ENCODE data around the gene UBAC2. TPM values are rescaled to one million over a fixed set of nuclear protein-coding genes. Genes with fewer than 3 reads are reported as not detected.

UBAC2 gene
- total and polyA plus RNA-seq, 2 of the 4 experiments (the other 2 are of a cell fraction), result 20.8 to 36.3 TPM

DNA sequence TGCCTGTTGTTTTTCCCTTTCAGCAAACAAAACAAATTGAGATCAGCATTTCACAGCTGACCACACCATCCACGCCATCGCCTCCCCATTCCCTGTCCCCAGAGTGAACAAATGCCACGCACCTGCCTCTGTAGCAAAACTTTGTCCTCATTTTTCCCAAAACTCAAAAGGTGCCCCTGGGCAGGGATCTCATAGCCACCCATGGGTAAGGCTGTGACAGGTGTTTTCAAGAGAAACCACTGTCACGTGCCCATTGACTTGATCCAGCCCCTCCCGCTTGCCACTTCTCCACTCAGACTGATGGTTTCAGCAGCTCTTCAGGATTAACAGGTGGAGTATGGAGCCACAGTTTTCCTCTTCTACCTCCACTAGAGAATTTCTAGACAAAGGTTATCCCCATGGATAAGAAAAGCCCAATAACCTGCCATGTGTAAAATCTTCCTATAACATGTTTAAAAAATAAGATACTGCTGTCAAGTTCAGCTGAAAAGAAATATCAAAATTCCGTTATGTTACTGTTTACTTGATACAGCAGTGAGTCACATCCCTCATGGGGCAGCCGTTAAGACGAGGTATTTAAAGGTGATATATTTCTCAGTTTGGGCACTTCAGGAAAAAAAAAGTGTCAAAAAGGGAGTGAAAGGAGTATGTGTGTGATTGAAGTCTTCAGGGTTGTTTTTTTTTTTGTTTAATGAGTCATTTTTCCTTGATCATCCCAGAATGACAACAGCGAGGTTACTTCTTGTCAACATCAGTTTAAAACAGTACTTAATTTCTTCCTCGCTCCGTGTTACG, 170.0 kb downstream of the UBAC2 start:
- dilution Hi-C loops (cut with HindIII; ENCODE audit: low sequenced_read_pairs, unreplicated experiment), result no loop called here
- intact Hi-C loops (cut with micrococcal nuclease), result no loop called here

More for the DNA sequence above, 170.0 kb downstream of the UBAC2 start:
- ATAC-seq (ENCODE audit: low read depth) (no peak), DNase-seq (no peak)
- in situ Hi-C loops (cut with MboI; ENCODE audit: low sequenced_read_pairs), result no loop called here
- no peak overlapping the region for H4K8ac ChIP-seq (ENCODE audit: low read depth in 2 of 2, low read length in 2 of 2)
- no peak overlapping the region for H3K4me2 ChIP-seq (ENCODE audit: low read depth, low read length)
- no peak overlapping the region for H3K4me3 ChIP-seq (ENCODE audit: insufficient read depth, low read depth, low read length)
- H3K9ac ChIP-seq (ENCODE audit: low read depth, low read length), result no peak overlapping the region
- H3K14ac ChIP-seq (replicated peaks; ENCODE audit: low read depth, low read length), result no peak overlapping the region
- H2BK5ac ChIP-seq (ENCODE audit: low read depth, low read length, poor library complexity, severe bottlenecking), result no peak overlapping the region
- H3K4me1 ChIP-seq (ENCODE audit: control insufficient read depth, insufficient read depth, low read length), result no peaks in the 10 kb centered on the region
- no peak overlapping the region for H3K23ac ChIP-seq (ENCODE audit: low read depth, low read length)
- H4K5ac ChIP-seq (ENCODE audit: low read depth, low read length), result no peak overlapping the region
- TF ChIP-seq CHD1 (IDR thresholded peaks at IDR 0.05; ENCODE audit: low read depth, low read length) (no peak), CEBPB (IDR thresholded peaks at IDR 0.05; ENCODE audit: low read depth, low read length) (no peak), RCOR1 (IDR thresholded peaks at IDR 0.05; ENCODE audit: insufficient replicate concordance, low read length) (no peak), MXI1 (IDR thresholded peaks at IDR 0.05; ENCODE audit: borderline replicate concordance, low read depth, low read length) (no peak), MAFK (IDR thresholded peaks at IDR 0.05; ENCODE audit: low read depth, low read length) (no peak), SMC3 (IDR thresholded peaks at IDR 0.05; ENCODE audit: low read depth, low read length) (no peak), BHLHE40 (IDR thresholded peaks at IDR 0.05; ENCODE audit: low read depth, low read length) (no peak), RFX5 (IDR thresholded peaks at IDR 0.05; ENCODE audit: low read depth, low read length) (no peak), FOS (IDR thresholded peaks at IDR 0.05; ENCODE audit: low read depth, low read length) (no peak), MAZ (IDR thresholded peaks at IDR 0.05; ENCODE audit: borderline replicate concordance, low read depth, low read length) (no peak), RAD21 (IDR thresholded peaks at IDR 0.05; ENCODE audit: low read length) (no peak), POLR2A (IDR thresholded peaks at IDR 0.05; ENCODE audit: low read depth, low read length) (no peak), NFE2L2 (IDR thresholded peaks at IDR 0.05; ENCODE audit: low read depth, low read length) (no peak)
- TF ChIP-seq, protein P1, sequence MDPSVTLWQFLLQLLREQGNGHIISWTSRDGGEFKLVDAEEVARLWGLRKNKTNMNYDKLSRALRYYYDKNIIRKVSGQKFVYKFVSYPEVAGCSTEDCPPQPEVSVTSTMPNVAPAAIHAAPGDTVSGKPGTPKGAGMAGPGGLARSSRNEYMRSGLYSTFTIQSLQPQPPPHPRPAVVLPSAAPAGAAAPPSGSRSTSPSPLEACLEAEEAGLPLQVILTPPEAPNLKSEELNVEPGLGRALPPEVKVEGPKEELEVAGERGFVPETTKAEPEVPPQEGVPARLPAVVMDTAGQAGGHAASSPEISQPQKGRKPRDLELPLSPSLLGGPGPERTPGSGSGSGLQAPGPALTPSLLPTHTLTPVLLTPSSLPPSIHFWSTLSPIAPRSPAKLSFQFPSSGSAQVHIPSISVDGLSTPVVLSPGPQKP (IDR thresholded peaks at IDR 0.05; ENCODE audit: borderline replicate concordance, low read depth, low read length), result no peak
- TF ChIP-seq, protein P2, sequence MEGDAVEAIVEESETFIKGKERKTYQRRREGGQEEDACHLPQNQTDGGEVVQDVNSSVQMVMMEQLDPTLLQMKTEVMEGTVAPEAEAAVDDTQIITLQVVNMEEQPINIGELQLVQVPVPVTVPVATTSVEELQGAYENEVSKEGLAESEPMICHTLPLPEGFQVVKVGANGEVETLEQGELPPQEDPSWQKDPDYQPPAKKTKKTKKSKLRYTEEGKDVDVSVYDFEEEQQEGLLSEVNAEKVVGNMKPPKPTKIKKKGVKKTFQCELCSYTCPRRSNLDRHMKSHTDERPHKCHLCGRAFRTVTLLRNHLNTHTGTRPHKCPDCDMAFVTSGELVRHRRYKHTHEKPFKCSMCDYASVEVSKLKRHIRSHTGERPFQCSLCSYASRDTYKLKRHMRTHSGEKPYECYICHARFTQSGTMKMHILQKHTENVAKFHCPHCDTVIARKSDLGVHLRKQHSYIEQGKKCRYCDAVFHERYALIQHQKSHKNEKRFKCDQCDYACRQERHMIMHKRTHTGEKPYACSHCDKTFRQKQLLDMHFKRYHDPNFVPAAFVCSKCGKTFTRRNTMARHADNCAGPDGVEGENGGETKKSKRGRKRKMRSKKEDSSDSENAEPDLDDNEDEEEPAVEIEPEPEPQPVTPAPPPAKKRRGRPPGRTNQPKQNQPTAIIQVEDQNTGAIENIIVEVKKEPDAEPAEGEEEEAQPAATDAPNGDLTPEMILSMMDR (conservative IDR thresholded peaks at IDR 0.05; ENCODE audit: low read depth, low read length), result no peak
- TF ChIP-seq, protein P3, sequence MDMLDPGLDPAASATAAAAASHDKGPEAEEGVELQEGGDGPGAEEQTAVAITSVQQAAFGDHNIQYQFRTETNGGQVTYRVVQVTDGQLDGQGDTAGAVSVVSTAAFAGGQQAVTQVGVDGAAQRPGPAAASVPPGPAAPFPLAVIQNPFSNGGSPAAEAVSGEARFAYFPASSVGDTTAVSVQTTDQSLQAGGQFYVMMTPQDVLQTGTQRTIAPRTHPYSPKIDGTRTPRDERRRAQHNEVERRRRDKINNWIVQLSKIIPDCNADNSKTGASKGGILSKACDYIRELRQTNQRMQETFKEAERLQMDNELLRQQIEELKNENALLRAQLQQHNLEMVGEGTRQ (IDR thresholded peaks at IDR 0.05; ENCODE audit: low read depth, low read length), result no peak
- no peaks in the 10 kb centered on the region for H3K27me3 ChIP-seq (ENCODE audit: control insufficient read depth, insufficient read depth, low read length)
- H3K18ac ChIP-seq (ENCODE audit: low read depth, low read length), result no peak overlapping the region
- whole genome bisulfite sequencing, 2 experiments (ENCODE audit: extremely low coverage in 2 of 2, insufficient read length in 1 of 2), result 67% methylated on average over 4 of the region's 12 CpGs; no CpG with 5 or more reads in 1 of the 2 experiments
- H2BK15ac ChIP-seq (ENCODE audit: low read depth, low read length), result no peak overlapping the region
- no peaks in the 10 kb centered on the region for H4K20me1 ChIP-seq (ENCODE audit: insufficient read depth, low read length)
- H2AFZ ChIP-seq (replicated peaks; ENCODE audit: low read length, poor library complexity), result no peak overlapping the region
- H3K36me3 ChIP-seq (ENCODE audit: control insufficient read depth, insufficient read depth, low read length), result peaks cover 3% of the 10 kb centered on the region; the same call in 1 of the 2 replicates
- no peak overlapping the region for H4K91ac ChIP-seq (ENCODE audit: insufficient read depth, low read depth, low read length)
- ChIA-PET POLR2A (ENCODE audit: unreplicated experiment) (no interaction called here), CTCF (no interaction called here)
- H2BK120ac ChIP-seq (ENCODE audit: low read depth, low read length), result no peak overlapping the region
- no peak overlapping the region for H2BK20ac ChIP-seq (ENCODE audit: low read depth, low read length)
- H3K79me1 ChIP-seq (ENCODE audit: low read depth in 1 of 2, low read length in 2 of 2), result no peaks in the 10 kb centered on the region
- BruUV-seq (replicated peaks), result no TSS peak
- H2AK5ac ChIP-seq (ENCODE audit: low read depth, low read length), result no peak overlapping the region
- peaks cover 3% of the 10 kb centered on the region; the same call in 1 of the 2 replicates for H3K9me1 ChIP-seq (ENCODE audit: insufficient read depth, low read length)
- H3K4ac ChIP-seq (ENCODE audit: low read depth, low read length), result no peak overlapping the region
- no peaks in the 10 kb centered on the region for H3K9me3 ChIP-seq (ENCODE audit: control insufficient read depth, insufficient read depth, low read length)
- H3K27ac ChIP-seq (ENCODE audit: insufficient read depth, low read length), result no peak overlapping the region
- no peak overlapping the region for H3K56ac ChIP-seq (ENCODE audit: extremely low read depth, insufficient read depth, low read length)
- H2AK9ac ChIP-seq (replicated peaks; ENCODE audit: low read depth, low read length, poor library complexity), result no peak overlapping the region

All from IMR-90 (cell line).